PC-9 (cell line): Measurements from ENCODE around the gene NEIL3. TPM values are rescaled to one million over a fixed set of nuclear protein-coding genes. Genes with fewer than 3 reads are reported as not detected.

ENCODE experiments used
- BruUV-seq: library from RNA; stranded (reverse); fragments of 400-500 nt; replicated peaks from 2 replicates; lab custom pipeline; 2021; lab: Mats Ljungman, UMichigan
- CTCF ChIA-PET: fragments of 300-600 bp; sonication (Branson Sonifier 250); formaldehyde crosslinking; loops from one replicate; lab custom pipeline; 2022; ENCODE audit warnings: antibody characterized with exemption; lab: Charles Lee
- POLR2A ChIA-PET: fragments of 300-600 bp; sonication (Branson Sonifier 250); formaldehyde crosslinking; loops from one replicate; lab custom pipeline; 2022; ENCODE audit warnings: antibody characterized with exemption; ENCODE audit not compliant: unreplicated experiment; lab: Charles Lee
- DNase-seq, 2 experiments: peaks; one replicate each; pipeline versions ENCODE4 v3.0.0 to v3.0.0-alpha.2; 2015 to 2022; ENCODE audit warnings: mixed read lengths in 1 of 2
- H2AFZ ChIP-seq: fragments of 200-600 bp; sonication (generic); 2 replicates; pipeline ENCODE4 v1.8.1; 2017; ENCODE audit warnings: antibody characterized with exemption
- H3F3A ChIP-seq: fragments of 200-600 bp; sonication (generic); 2 replicates; pipeline ENCODE4 v1.8.1; 2017; ENCODE audit warnings: antibody characterized with exemption, mild to moderate bottlenecking, low read depth; ENCODE audit not compliant: insufficient read depth
- H3K27ac ChIP-seq: fragments of 200-600 bp; sonication (generic); 2 replicates; pipeline ENCODE4 v1.6.1; 2016; ENCODE audit warnings: mixed run types
- H3K27me3 ChIP-seq: fragments of 200-600 bp; sonication (generic); 2 replicates; pipeline ENCODE4 v1.6.1; 2016; ENCODE audit warnings: low read depth, mixed run types; ENCODE audit not compliant: insufficient read depth
- H3K36me3 ChIP-seq: fragments of 200-600 bp; sonication (generic); 2 replicates; pipeline ENCODE4 v1.6.1; 2016; ENCODE audit warnings: low read depth, mixed run types
- H3K4me1 ChIP-seq: fragments of 200-600 bp; sonication (generic); replicated peaks from 2 replicates; pipeline ENCODE4 v1.6.1; 2016; ENCODE audit warnings: mixed run types; ENCODE audit not compliant: insufficient read depth
- H3K4me2 ChIP-seq: fragments of 200-600 bp; sonication (generic); 2 replicates; pipeline ENCODE4 v1.6.1; 2017; ENCODE audit warnings: mixed run types
- H3K4me3 ChIP-seq: fragments of 200-600 bp; sonication (generic); 2 replicates; pipeline ENCODE4 v1.6.1; 2016; ENCODE audit warnings: mixed run types
- H3K79me2 ChIP-seq: fragments of 200-600 bp; sonication (generic); 2 replicates; pipeline ENCODE4 v1.6.1; 2017; ENCODE audit warnings: low read depth, mixed run types
- H3K9me2 ChIP-seq: fragments of 200-600 bp; sonication (generic); 2 replicates; pipeline ENCODE4 v1.8.1; 2017; ENCODE audit warnings: mild to moderate bottlenecking; ENCODE audit not compliant: insufficient read depth
- H3K9me3 ChIP-seq: fragments of 200-600 bp; sonication (generic); 2 replicates; pipeline ENCODE4 v1.8.1; 2016; ENCODE audit warnings: low read depth; ENCODE audit not compliant: insufficient read depth
- H4K20me1 ChIP-seq: fragments of 200-600 bp; sonication (generic); 2 replicates; pipeline ENCODE4 v1.8.1; 2017; ENCODE audit not compliant: insufficient read depth
- EZH2 ChIP-seq: fragments of 200-600 bp; sonication (generic); IDR thresholded peaks from 2 replicates; pipeline ENCODE4 v1.8.0; 2017; ENCODE audit warnings: antibody characterized with exemption, low read depth
- intact Hi-C: fragments of 100-400 bp; cut with micrococcal nuclease; formaldehyde crosslinking; loops from one replicate; pipeline ENCODE4 v1.10.0; 2022; ENCODE audit not compliant: unreplicated experiment
- total RNA-seq: library from RNA; stranded (reverse); gene quantifications from 2 replicates; pipeline ENCODE4 v1.2.3, GENCODE V29; 2021
- TF ChIP-seq, protein P1 (sequence below): fragments of 200-600 bp; sonication (generic); conservative IDR thresholded peaks from 2 replicates; pipeline ENCODE4 v1.6.1; 2017; ENCODE audit warnings: mixed run types, antibody characterized with exemption, mild to moderate bottlenecking, moderate library complexity

NEIL3 gene
- total RNA-seq, 1 experiment from 2014 or later, result 16.2 TPM

DNA sequence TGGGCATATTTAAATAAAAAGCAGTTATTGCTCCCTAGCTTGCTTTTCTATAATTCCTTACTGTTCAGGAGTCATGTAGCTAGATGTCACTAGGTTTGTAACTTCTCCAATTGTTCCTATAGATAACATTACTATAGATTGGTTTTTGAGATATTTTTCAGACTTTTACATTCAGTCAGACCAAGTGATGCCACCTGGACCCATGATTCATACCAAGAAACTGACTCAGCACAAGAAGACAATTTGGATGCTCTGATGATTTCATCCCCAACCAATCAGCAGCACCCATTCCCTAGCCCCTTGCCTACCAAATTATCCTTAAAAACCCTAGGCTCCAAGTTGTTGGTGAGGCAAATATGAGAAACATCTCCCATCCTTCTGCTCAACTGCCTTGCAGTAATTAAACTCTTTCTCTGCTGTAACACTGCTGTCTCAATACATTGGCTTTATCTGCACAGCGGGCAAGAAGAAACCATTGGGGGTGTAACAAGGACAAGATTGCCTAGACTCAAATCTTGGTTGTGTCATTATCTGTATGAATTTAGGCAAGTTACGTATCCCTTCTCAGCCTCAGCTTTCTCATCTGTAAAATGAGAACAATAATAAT lies 11.8 kb upstream of the NEIL3 start:
- CTCF ChIA-PET, result no interaction called here
- POLR2A ChIA-PET, result no interaction called here
- no peak overlapping the region for H3K4me3 ChIP-seq
- TF ChIP-seq, protein P1, sequence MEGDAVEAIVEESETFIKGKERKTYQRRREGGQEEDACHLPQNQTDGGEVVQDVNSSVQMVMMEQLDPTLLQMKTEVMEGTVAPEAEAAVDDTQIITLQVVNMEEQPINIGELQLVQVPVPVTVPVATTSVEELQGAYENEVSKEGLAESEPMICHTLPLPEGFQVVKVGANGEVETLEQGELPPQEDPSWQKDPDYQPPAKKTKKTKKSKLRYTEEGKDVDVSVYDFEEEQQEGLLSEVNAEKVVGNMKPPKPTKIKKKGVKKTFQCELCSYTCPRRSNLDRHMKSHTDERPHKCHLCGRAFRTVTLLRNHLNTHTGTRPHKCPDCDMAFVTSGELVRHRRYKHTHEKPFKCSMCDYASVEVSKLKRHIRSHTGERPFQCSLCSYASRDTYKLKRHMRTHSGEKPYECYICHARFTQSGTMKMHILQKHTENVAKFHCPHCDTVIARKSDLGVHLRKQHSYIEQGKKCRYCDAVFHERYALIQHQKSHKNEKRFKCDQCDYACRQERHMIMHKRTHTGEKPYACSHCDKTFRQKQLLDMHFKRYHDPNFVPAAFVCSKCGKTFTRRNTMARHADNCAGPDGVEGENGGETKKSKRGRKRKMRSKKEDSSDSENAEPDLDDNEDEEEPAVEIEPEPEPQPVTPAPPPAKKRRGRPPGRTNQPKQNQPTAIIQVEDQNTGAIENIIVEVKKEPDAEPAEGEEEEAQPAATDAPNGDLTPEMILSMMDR, result no peak
- H3K36me3 ChIP-seq, result no peaks in the 10 kb centered on the region
- H3F3A ChIP-seq, result no peaks in the 10 kb centered on the region
- H3K9me3 ChIP-seq, result no peaks in the 10 kb centered on the region; the same call in 1 of the 2 replicates
- no peak overlapping the region for H3K4me2 ChIP-seq
- H2AFZ ChIP-seq, result no peak overlapping the region
- H3K4me1 ChIP-seq, result no peaks in the 10 kb centered on the region
- no peaks in the 10 kb centered on the region for H3K79me2 ChIP-seq
- H3K27me3 ChIP-seq, result no peaks in the 10 kb centered on the region
- no peaks in the 10 kb centered on the region for H3K9me2 ChIP-seq
- no peak for DNase-seq
- H4K20me1 ChIP-seq, result no peaks in the 10 kb centered on the region
- BruUV-seq, result no TSS peak
- no peak overlapping the region for H3K27ac ChIP-seq
- intact Hi-C loops, result no loop called here

DNA sequence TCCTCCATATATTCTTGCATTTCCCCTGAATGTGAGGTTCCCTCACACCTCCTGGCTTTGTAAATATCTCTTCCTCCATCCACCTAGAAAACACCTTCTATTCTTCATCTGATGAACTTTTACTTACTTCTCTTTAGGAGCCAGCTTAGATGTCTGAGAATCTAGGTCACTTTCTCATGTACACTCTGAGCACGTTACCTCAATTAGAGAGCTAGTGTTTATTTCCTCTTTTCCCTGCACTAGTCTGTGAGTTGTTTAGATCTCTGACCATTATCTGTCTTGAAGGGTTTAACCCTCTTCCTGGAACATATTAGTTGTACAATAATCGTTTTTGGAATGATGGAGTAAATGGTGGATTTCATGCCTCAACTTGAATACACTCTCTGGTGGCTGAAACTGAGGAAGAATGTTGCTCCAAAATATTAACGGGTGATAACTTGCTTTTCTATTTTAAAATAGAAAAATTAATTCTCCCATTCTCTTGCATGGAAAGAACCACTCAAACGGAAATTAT lies 8.5 kb upstream of the NEIL3 start:
- DNase-seq, result no peak
- H3K4me2 ChIP-seq, result no peak overlapping the region
- no peaks in the 10 kb centered on the region; the same call in 1 of the 2 replicates for H3K9me3 ChIP-seq
- BruUV-seq, result no TSS peak
- no peaks in the 10 kb centered on the region for H4K20me1 ChIP-seq
- no peaks in the 10 kb centered on the region for H3K27me3 ChIP-seq
- H3K4me3 ChIP-seq, result no peak overlapping the region
- H3K9me2 ChIP-seq, result no peaks in the 10 kb centered on the region
- ChIA-PET POLR2A (no interaction called here), CTCF (interaction anchor here (0.6 kb wide), 1 partner anchor 8 kb away, joined by 3 read pairs; the partner anchor contains the start of gene NEIL3)
- no peaks in the 10 kb centered on the region for H3K36me3 ChIP-seq
- no peaks in the 10 kb centered on the region for H3F3A ChIP-seq
- TF ChIP-seq, protein P1, result no peak
- no peak for TF ChIP-seq EZH2
- intact Hi-C loops, result no loop called here
- H3K4me1 ChIP-seq, result no peaks in the 10 kb centered on the region
- no peak overlapping the region for H3K27ac ChIP-seq
- no peaks in the 10 kb centered on the region for H3K79me2 ChIP-seq
- H2AFZ ChIP-seq, result no peak overlapping the region

DNA sequence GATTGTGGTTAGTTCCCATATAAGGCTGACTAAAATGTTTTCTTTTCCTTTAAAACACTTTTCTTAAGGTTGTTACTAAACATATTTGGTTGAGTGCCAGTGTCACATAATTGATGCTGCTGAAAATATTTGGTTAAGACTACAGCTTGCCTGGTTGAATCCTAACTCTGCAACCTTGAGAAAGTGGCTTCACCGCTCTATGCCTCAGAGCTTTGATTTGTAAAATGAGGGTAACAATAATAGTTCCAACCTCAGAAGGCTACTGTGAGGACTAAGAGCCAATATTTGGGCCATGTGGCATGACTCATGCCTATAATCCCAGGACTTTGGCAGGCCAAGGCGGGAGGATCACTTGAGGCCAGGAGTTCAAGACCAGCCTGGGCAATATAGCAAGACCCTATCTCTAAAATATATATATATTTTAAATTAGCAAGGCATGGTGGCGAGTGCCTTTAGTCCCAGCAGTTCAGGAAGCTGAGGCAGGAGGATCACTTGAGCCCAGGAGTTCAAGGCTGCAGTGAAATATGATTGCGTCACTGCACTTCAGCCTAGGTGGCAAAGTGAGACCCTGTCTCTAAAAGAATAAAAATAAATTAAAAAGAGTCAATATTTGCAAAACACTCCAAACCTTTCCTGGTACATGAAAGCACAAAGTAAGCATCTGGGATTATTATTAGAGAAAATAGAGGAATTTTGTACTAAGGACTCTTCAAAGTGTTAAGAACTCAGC lies 7.1 kb upstream of the NEIL3 start:
- no peak for DNase-seq
- Histone ChIP-seq H3K27ac (no peak overlapping the region), H3K36me3 (no peaks in the 10 kb centered on the region), H3K9me2 (no peaks in the 10 kb centered on the region), H3K27me3 (no peaks in the 10 kb centered on the region), H3F3A (no peaks in the 10 kb centered on the region), H3K4me2 (no peak overlapping the region), H4K20me1 (no peaks in the 10 kb centered on the region), H3K9me3 (no peaks in the 10 kb centered on the region; the same call in 1 of the 2 replicates), H2AFZ (no peak overlapping the region), H3K79me2 (no peaks in the 10 kb centered on the region), H3K4me3 (no peak overlapping the region), H3K4me1 (no peaks in the 10 kb centered on the region)
- TF ChIP-seq, protein P1, result no peak
- TF ChIP-seq EZH2, result no peak
- CTCF ChIA-PET, result no interaction called here
- POLR2A ChIA-PET, result no interaction called here
- intact Hi-C loops, result no loop called here
- BruUV-seq, result no TSS peak
